ENCODE measurements around the gene MAML1. TPM values are rescaled to one million over a fixed set of nuclear protein-coding genes. Genes with fewer than 3 reads are reported as not detected.

MAML1 gene
- total and polyA plus RNA-seq, 4 experiments from 2014 or later: 1.5 to 56.5 (median 31.7) TPM

GRCh38 chr5:179778591-179778990 lies 46.0 kb downstream of the MAML1 start:
- H3K4me3 ChIP-seq (ENCODE audit: low read length in 2 of 2): no peak overlapping the region
- intact Hi-C loops (cut with micrococcal nuclease): no loop called here
- H3K36me3 ChIP-seq (ENCODE audit: insufficient read depth, low read length): peaks cover 46% of the 10 kb centered on the region
- no peak for DNase-seq
- Mint-ChIP-seq H3K9me3 (peaks cover 0 to 1% (median 0%) of the 10 kb centered on the region in 8 donors), H3K27me3 (no peaks in the 10 kb centered on the region), H3K4me1 (peaks cover 0 to 1% (median 0%) of the 10 kb centered on the region in 4 donors), H3K27ac (peak overlapping the region in 2 of 7 donors; percentile 36 to 37), H3K4me3 (no peak overlapping the region), H3K36me3 (peaks cover 27 to 53% of the 10 kb centered on the region in 2 donors)
- no peaks in the 10 kb centered on the region for H3K9me3 ChIP-seq (ENCODE audit: control insufficient read depth in 1 of 2, low read length in 2 of 2)
- CTCF ChIA-PET (ENCODE audit: partially characterized antibody): interaction anchor here (3.4 kb wide), 1 partner anchor 15 kb away, joined by 15 read pairs; no protein-coding TSS in a partner anchor
- H3K27ac ChIP-seq (ENCODE audit: low read depth, low read length): no peak overlapping the region
- H3K4me1 ChIP-seq (ENCODE audit: insufficient read depth, low read length): no peaks in the 10 kb centered on the region
- POLR2A ChIA-PET (ENCODE audit: partially characterized antibody): no interaction called here
- no peaks in the 10 kb centered on the region for H3K27me3 ChIP-seq (ENCODE audit: insufficient read depth, low read length)

GRCh38 chr5:179779826-179780225 lies 47.2 kb downstream of the MAML1 start:
- Histone ChIP-seq H3K36me3 (ENCODE audit: insufficient read depth, low read length) (peaks cover 33% of the 10 kb centered on the region), H3K27ac (ENCODE audit: low read depth, low read length) (no peak overlapping the region), H3K27me3 (ENCODE audit: insufficient read depth, low read length) (no peaks in the 10 kb centered on the region), H3K4me3 (ENCODE audit: low read length in 2 of 2) (no peak overlapping the region), H3K9me3 (ENCODE audit: control insufficient read depth in 1 of 2, low read length in 2 of 2) (no peaks in the 10 kb centered on the region), H3K4me1 (ENCODE audit: insufficient read depth, low read length) (no peaks in the 10 kb centered on the region)
- ChIA-PET CTCF (ENCODE audit: partially characterized antibody) (interaction anchor here (1.1 to 9.5 kb wide), 2 partner anchors 17 kb away, joined by 3 to 38 read pairs; no protein-coding TSS in a partner anchor), POLR2A (ENCODE audit: partially characterized antibody) (no interaction called here)
- peaks cover 21 to 44% of the 10 kb centered on the region in 2 donors for H3K36me3 Mint-ChIP-seq
- no peaks in the 10 kb centered on the region for H3K9me3 Mint-ChIP-seq
- peak overlapping the region in 2 of 7 donors; percentile 57 to 60 for H3K27ac Mint-ChIP-seq
- H3K4me3 Mint-ChIP-seq: no peak overlapping the region
- intact Hi-C loops (cut with micrococcal nuclease): no loop called here
- DNase-seq: no peak
- no peaks in the 10 kb centered on the region for H3K27me3 Mint-ChIP-seq
- H3K4me1 Mint-ChIP-seq: peaks cover 0 to 1% (median 0%) of the 10 kb centered on the region in 4 donors

DNA sequence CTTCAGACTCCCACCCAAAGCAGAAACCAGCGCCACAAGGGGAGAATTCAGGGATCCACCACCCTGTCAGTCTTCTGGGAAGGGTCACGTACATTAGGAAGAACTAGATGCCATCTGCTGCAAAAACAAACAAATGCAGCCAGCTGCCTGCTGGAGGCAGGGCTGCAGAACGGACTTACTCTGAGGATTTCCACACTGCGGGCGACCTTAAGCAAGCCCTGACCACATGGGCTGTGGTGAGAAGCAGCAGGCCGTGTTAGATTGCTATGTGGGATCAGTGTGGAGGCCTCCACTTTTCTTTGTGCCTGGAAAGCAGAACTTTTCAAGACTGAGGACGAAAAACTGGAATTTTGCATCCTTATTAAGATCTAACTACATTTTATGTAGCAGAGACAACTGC lies 47.7 kb downstream of the MAML1 start:
- H3K27me3 ChIP-seq (ENCODE audit: insufficient read depth, low read length): no peaks in the 10 kb centered on the region
- ChIA-PET CTCF (ENCODE audit: partially characterized antibody) (interaction anchor here (1.1 to 9.5 kb wide), 2 partner anchors 17 kb away, joined by 3 to 38 read pairs; no protein-coding TSS in a partner anchor), POLR2A (ENCODE audit: partially characterized antibody) (interaction anchor here (1.1 kb wide), 1 partner anchor 14 kb away, joined by 3 read pairs; no protein-coding TSS in a partner anchor)
- no peak overlapping the region for H3K4me3 Mint-ChIP-seq
- H3K27ac Mint-ChIP-seq: no peak overlapping the region
- no peak overlapping the region for H3K27ac ChIP-seq (ENCODE audit: low read depth, low read length)
- H3K36me3 Mint-ChIP-seq: peaks cover 21 to 43% of the 10 kb centered on the region in 2 donors
- H3K4me3 ChIP-seq (ENCODE audit: low read length in 2 of 2): no peak overlapping the region
- no peaks in the 10 kb centered on the region for H3K9me3 Mint-ChIP-seq
- no peak for DNase-seq
- no peaks in the 10 kb centered on the region for H3K27me3 Mint-ChIP-seq
- H3K4me1 ChIP-seq (ENCODE audit: insufficient read depth, low read length): no peaks in the 10 kb centered on the region
- H3K9me3 ChIP-seq (ENCODE audit: control insufficient read depth in 1 of 2, low read length in 2 of 2): no peaks in the 10 kb centered on the region
- peaks cover 0 to 1% (median 0%) of the 10 kb centered on the region in 4 donors for H3K4me1 Mint-ChIP-seq
- intact Hi-C loops (cut with micrococcal nuclease): no loop called here
- H3K36me3 ChIP-seq (ENCODE audit: insufficient read depth, low read length): peaks cover 29% of the 10 kb centered on the region

- peaks cover 15% of the 10 kb centered on the region for H3K36me3 ChIP-seq (ENCODE audit: insufficient read depth, low read length)
- no peak overlapping the region for H3K4me3 Mint-ChIP-seq
- peak overlapping the region in 1 of 7 donors; percentile 12 for H3K27ac Mint-ChIP-seq
- H3K27me3 Mint-ChIP-seq: no peaks in the 10 kb centered on the region
- H3K4me1 Mint-ChIP-seq: peaks cover 0 to 1% (median 0%) of the 10 kb centered on the region in 4 donors
- no peaks in the 10 kb centered on the region for H3K9me3 Mint-ChIP-seq
- ChIA-PET CTCF (ENCODE audit: partially characterized antibody) (interaction anchor here (1.2 to 9.5 kb wide), 3 partner anchors 15 to 20 kb away, joined by 3 to 38 read pairs (median 3); no protein-coding TSS in a partner anchor), POLR2A (ENCODE audit: partially characterized antibody) (interaction anchor here (1.2 kb wide), 1 partner anchor 13 kb away, joined by 4 read pairs; the partner anchor contains the start of gene LTC4S)
- H3K27me3 ChIP-seq (ENCODE audit: insufficient read depth, low read length): no peaks in the 10 kb centered on the region
- H3K4me3 ChIP-seq (ENCODE audit: low read length in 2 of 2): no peak overlapping the region
- H3K4me1 ChIP-seq (ENCODE audit: insufficient read depth, low read length): no peaks in the 10 kb centered on the region
- no peak for DNase-seq
- H3K36me3 Mint-ChIP-seq: peaks cover 11 to 32% of the 10 kb centered on the region in 2 donors
- intact Hi-C loops (cut with micrococcal nuclease): no loop called here
- no peaks in the 10 kb centered on the region for H3K9me3 ChIP-seq (ENCODE audit: control insufficient read depth in 1 of 2, low read length in 2 of 2)
- H3K27ac ChIP-seq (ENCODE audit: low read depth, low read length): no peak overlapping the region
These were observed 49.2 kb downstream of the MAML1 start for GRCh38 chr5:179781846-179782245.

DNA sequence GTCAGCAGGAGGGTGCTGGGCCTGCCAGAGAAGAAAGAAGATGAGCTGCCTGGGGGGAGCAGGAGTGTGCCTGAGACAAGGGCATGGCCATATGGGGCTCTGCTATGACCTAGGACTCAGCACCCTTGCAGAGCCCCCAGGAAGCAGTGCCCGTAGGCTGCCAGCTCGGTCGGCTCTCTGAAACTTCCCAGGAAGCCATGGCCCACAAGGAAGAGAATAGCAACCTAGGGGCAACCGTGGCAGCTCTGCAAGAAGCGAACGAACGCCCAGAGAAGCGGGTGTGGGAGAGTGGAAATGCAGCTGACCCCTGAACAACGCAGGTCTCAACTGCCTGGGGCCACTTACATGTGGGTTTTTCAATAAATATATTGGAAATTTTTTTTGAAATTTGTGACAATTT lies 50.5 kb downstream of the MAML1 start:
- H3K36me3 Mint-ChIP-seq: peaks cover 5 to 24% of the 10 kb centered on the region in 2 donors
- H3K4me3 Mint-ChIP-seq: no peak overlapping the region
- Histone ChIP-seq H3K27ac (ENCODE audit: low read depth, low read length) (no peak overlapping the region), H3K27me3 (ENCODE audit: insufficient read depth, low read length) (no peaks in the 10 kb centered on the region), H3K9me3 (ENCODE audit: control insufficient read depth in 1 of 2, low read length in 2 of 2) (no peaks in the 10 kb centered on the region), H3K4me1 (ENCODE audit: insufficient read depth, low read length) (no peaks in the 10 kb centered on the region), H3K36me3 (ENCODE audit: insufficient read depth, low read length) (peaks cover 8% of the 10 kb centered on the region), H3K4me3 (ENCODE audit: low read length in 2 of 2) (no peak overlapping the region)
- ChIA-PET POLR2A (ENCODE audit: partially characterized antibody) (interaction anchor here (0.7 to 1.2 kb wide), 2 partner anchors 11 to 22 kb away, joined by 3 to 4 read pairs; partner anchors contain the start of gene LTC4S), CTCF (ENCODE audit: partially characterized antibody) (interaction anchor here (1.6 to 9.5 kb wide), 2 partner anchors 9 to 20 kb away, joined by 6 to 38 read pairs; no protein-coding TSS in a partner anchor)
- DNase-seq: no peak
- no peaks in the 10 kb centered on the region for H3K4me1 Mint-ChIP-seq
- peak overlapping the region in 1 of 7 donors; percentile 76 for H3K27ac Mint-ChIP-seq
- intact Hi-C loops (cut with micrococcal nuclease): no loop called here
- H3K9me3 Mint-ChIP-seq: no peaks in the 10 kb centered on the region
- no peaks in the 10 kb centered on the region for H3K27me3 Mint-ChIP-seq

GRCh38 chr5:179786861-179787260 lies 54.2 kb downstream of the MAML1 start:
- peaks cover 0 to 3% (median 0%) of the 10 kb centered on the region in 4 donors for H3K4me1 Mint-ChIP-seq
- intact Hi-C loops (cut with micrococcal nuclease): no loop called here

GRCh38 chr5:179788193-179788854 lies 55.7 kb downstream of the MAML1 start:
- Histone ChIP-seq H3K4me3 (ENCODE audit: low read length in 2 of 2) (no peak overlapping the region), H3K4me1 (ENCODE audit: insufficient read depth, low read length) (peaks cover 4% of the 10 kb centered on the region), H3K36me3 (ENCODE audit: insufficient read depth, low read length) (no peaks in the 10 kb centered on the region), H3K27ac (ENCODE audit: low read depth, low read length) (no peak overlapping the region), H3K9me3 (ENCODE audit: control insufficient read depth in 1 of 2, low read length in 2 of 2) (no peaks in the 10 kb centered on the region), H3K27me3 (ENCODE audit: insufficient read depth, low read length) (no peaks in the 10 kb centered on the region)
- no peaks in the 10 kb centered on the region for H3K36me3 Mint-ChIP-seq
- intact Hi-C loops (cut with micrococcal nuclease): no loop called here
- peaks cover 2 to 14% (median 7%) of the 10 kb centered on the region in 4 donors for H3K4me1 Mint-ChIP-seq
- ChIA-PET POLR2A (ENCODE audit: partially characterized antibody) (no interaction called here), CTCF (ENCODE audit: partially characterized antibody) (interaction anchor here (1.8 to 9.5 kb wide), 2 partner anchors 13 to 25 kb away, joined by 6 to 38 read pairs; no protein-coding TSS in a partner anchor)
- peaks cover 0 to 6% (median 0%) of the 10 kb centered on the region in 8 donors for H3K9me3 Mint-ChIP-seq
- no peak for DNase-seq
- H3K27me3 Mint-ChIP-seq: no peaks in the 10 kb centered on the region
- H3K27ac Mint-ChIP-seq: peak overlapping the region in 3 of 7 donors; percentile 31 to 44 (median 42)
- H3K4me3 Mint-ChIP-seq: no peak overlapping the region

More at GRCh38 chr5:179786861-179787260, 54.2 kb downstream of the MAML1 start:
- Histone ChIP-seq H3K27ac (ENCODE audit: low read depth, low read length) (no peak overlapping the region), H3K9me3 (ENCODE audit: control insufficient read depth in 1 of 2, low read length in 2 of 2) (no peaks in the 10 kb centered on the region), H3K27me3 (ENCODE audit: insufficient read depth, low read length) (no peaks in the 10 kb centered on the region), H3K4me1 (ENCODE audit: insufficient read depth, low read length) (no peaks in the 10 kb centered on the region), H3K36me3 (ENCODE audit: insufficient read depth, low read length) (no peaks in the 10 kb centered on the region), H3K4me3 (ENCODE audit: low read length in 2 of 2) (no peak overlapping the region)
- no peak for DNase-seq
- Mint-ChIP-seq H3K4me3 (no peak overlapping the region), H3K27me3 (no peaks in the 10 kb centered on the region), H3K27ac (peak overlapping the region in 1 of 7 donors; percentile 21), H3K36me3 (no peaks in the 10 kb centered on the region), H3K9me3 (peaks cover 0 to 6% (median 0%) of the 10 kb centered on the region in 8 donors)
- ChIA-PET CTCF (ENCODE audit: partially characterized antibody) (interaction anchor here (1.8 to 9.5 kb wide), 2 partner anchors 14 to 24 kb away, joined by 6 to 38 read pairs; no protein-coding TSS in a partner anchor), POLR2A (ENCODE audit: partially characterized antibody) (no interaction called here)
